HG03139 (cell line): ENCODE data around the gene WT1.
"Not testable (repeated sequence)": the region's sequence is repeated elsewhere in the genome, so short reads cannot be mapped to it uniquely, and the experiment has no call there.

ENCODE experiments used
- ATAC-seq: cut with Tn5 transposase; IDR thresholded peaks from one replicate; pipeline ENCODE4 v1.9.1; 2021; ENCODE audit not compliant: unreplicated experiment

WT1 gene

GRCh38 chr11:32388871-32389770 is 46.2 kb downstream of the WT1 start:
- no peak for ATAC-seq

- no peak for ATAC-seq
These were observed 47.0 kb downstream of the WT1 start for GRCh38 chr11:32388365-32388764.

DNA sequence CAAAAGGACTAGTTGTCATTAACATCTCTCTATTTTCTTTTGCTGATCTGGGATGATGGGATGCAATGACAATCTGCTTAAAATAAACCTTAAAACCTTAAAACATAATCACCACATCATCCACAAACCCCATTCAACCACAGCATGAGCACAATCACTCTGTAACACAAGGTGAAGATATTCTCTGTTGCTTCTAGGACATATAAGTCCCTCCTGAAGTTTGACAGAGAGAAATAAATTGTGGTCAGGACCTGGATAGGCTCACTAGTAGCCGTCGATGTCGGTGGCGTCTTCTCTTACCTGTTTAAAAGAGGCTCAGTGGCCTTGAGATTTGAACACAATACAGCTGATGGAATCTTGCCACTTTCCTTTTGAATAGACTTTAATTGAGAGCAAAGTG is 47.9 kb downstream of the WT1 start:
- no peak for ATAC-seq

GRCh38 chr11:32386770-32387377 is 48.5 kb downstream of the WT1 start:
- no peak for ATAC-seq

- ATAC-seq, result no peak
These were observed 49.3 kb downstream of the WT1 start for GRCh38 chr11:32385998-32386397.

DNA sequence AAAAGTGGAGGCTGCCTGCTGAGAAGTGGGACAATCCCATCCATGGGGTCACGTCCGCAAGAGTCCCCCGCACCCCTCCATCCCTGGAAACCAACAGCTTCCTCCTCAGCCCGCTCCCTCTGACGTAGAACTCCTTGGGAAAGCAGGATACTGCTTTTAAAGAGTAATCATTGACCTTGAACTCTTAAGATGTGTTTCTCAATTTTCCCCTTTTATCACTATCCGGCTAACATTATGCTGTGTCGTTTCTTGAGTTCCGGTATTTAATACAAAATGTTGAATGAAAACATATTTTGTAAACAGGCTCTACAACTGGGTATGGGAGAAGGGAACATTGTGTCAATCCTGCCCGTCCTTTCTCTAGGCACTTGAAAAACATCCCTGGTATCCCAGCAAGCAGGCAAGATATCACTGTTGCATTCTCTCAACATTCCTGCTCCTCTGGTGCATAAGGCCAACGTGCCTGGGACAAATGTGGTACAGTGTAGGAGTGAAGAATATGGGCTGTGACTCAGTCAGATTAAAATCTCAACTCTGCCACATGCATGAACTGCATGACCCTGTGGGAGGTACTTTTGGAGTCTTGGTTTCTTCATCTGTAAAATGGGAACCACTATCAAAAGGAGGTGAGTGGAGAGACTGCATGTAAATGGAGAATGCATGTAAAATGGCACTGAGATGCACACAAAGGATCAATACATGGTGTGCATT is 52.8 kb downstream of the WT1 start:
- no peak for ATAC-seq

- no peak for ATAC-seq
These were observed 54.2 kb downstream of the WT1 start for GRCh38 chr11:32381179-32381578.

GRCh38 chr11:32379719-32380118 is 55.6 kb downstream of the WT1 start:
- no peak for ATAC-seq

DNA sequence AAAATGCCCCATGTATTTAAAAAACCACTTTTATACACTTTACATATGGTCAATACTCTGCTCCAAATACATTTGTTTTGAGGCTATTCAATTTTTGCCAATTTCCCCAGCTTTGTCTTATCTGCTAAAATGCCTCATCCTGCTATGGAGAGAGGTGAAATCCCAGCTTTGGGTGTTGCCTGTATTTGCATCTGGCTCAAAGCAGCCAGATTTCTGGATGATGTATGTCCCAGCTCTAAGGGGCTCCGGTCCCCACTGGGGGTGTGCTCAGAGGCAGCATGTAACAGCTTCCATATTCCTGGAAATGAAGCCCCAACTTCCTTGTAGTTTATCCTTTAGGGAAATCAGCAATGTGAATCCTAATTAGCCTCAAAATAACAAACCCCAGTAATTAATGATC is 59.5 kb downstream of the WT1 start:
- no peak for ATAC-seq

DNA sequence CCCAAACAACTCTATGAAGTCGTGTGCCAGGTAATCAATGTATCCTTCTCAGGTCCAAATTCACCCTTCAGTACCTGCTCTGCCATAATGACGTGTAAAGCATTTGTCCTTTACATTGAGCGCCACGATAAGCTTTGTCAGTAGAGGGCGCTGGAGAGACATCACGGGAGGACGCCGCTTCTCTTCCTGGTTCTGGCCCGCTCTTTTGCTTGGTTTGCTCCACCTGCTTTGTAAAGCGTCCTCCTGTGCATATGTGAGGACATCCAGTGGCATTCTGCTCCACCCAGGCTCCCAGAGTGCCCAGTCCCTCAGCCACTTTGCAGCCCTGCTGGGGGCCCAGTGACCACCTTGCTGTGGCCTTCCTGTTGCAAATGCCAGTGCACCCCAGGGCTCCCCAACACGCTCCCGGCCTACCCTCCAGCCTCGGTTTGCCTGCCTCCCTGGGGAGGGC is 61.1 kb downstream of the WT1 start:
- no peak for ATAC-seq

GRCh38 chr11:32369987-32370386 is 65.4 kb downstream of the WT1 start:
- not testable (repeated sequence) for ATAC-seq

DNA sequence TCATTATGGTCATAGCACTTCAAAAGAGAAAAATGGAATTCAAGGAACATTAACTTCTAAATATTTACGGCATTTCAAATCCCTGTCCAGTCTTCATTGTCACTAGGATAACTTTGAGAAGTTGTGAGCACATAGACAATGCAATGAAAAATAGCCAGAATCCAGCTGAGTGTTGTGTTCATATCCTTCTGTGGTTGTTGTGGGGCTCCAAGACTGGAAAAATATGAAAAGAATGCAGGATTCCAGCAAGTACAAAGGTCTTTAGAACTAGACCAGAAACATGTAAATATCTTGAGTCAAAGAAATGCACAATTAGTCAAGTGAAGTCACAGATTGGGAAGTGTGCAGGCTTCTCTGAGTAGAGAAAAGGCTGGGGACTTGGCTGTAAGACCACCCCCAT is 68.7 kb downstream of the WT1 start:
- ATAC-seq, result no peak

DNA sequence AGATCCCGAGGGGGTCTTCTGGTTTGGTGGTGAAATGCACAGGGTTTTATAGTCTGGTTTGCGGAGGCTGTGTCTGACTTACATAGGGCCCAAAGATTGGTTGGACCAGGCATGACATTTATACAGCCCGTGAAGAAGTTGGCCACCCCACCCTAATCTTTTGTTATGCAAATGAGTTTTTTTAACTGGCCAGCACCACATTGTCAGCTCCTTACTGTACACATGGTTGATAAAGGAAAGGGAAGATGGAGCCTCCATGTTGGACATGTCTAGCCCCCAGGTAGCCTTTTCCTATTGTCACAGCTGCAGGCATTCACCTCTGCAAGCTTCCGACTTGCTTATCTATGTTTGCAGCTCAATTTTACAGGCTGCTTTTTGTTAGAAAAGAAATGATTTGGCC is 70.1 kb downstream of the WT1 start:
- ATAC-seq, result no peak

DNA sequence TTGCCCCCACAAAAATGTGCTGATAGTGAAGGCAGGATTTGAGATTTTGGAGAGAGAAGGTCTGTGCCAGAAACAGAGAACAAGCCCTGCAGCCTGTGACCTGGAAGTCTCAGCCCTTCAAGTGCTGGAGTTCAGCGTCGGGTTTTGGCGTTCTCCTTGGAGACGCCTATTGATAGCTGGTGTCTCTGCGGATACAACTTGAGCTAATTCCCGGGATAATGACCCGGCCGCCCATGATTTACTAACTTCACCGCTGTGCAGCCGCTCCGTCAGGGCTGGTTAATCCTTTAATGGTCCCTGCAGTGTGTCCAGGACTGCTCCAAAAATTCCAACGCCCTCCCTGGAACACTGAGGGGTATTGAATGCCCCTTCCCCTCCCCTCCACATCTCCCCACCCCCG is 76.6 kb downstream of the WT1 start:
- ATAC-seq, result no peak

GRCh38 chr11:32353884-32354283 is 81.5 kb downstream of the WT1 start:
- ATAC-seq, result no peak

GRCh38 chr11:32348502-32348901 is 86.8 kb downstream of the WT1 start:
- ATAC-seq, result no peak

DNA sequence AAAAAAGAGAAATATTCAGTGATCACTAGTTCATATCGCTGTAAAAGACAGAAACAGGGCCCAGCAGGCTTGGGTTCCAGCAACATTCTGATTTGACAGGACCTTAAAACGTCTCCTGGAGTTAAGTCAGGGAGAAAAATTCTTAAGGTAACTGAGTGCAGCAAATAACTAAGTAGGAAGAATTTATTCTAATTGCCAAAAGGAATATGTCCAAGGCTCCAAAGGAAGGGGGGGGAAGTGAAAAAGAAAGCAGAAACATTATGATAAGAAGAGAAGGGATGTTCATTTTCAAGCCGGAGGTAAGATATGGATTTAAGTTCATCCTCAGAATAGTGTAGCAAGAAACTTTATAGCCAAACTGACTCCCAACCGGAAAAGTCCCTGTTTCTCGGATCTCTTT is 90.4 kb downstream of the WT1 start:
- no peak for ATAC-seq

GRCh38 chr11:32343325-32344008 is 91.9 kb downstream of the WT1 start:
- ATAC-seq, result no peak

- no peak for ATAC-seq
These were observed 93.4 kb downstream of the WT1 start for GRCh38 chr11:32341620-32342613.

- ATAC-seq, result no peak
These were observed 95.2 kb downstream of the WT1 start for GRCh38 chr11:32340181-32340580.
